ENCODE results near the gene LIPA.
A peak's percentile ranks its signal among the peaks of the same experiment; 100 is the strongest.

Gene LIPA

GRCh38 chr10:89210794-89211425 lies 40.7 kb downstream of the LIPA start:
- no peak overlapping the region for H3K27ac ChIP-seq
- TF ChIP-seq CTCF (conservative IDR thresholded peaks at IDR 0.05): no peak

GRCh38 chr10:89209718-89210117 lies 41.9 kb downstream of the LIPA start:
- no peak overlapping the region for H3K27ac ChIP-seq
- TF ChIP-seq CTCF (conservative IDR thresholded peaks at IDR 0.05): no peak

GRCh38 chr10:89207801-89208551 lies 43.6 kb downstream of the LIPA start:
- peak overlapping the region; percentile 14; the same call in 1 of the 2 replicates for H3K27ac ChIP-seq
- TF ChIP-seq CTCF (conservative IDR thresholded peaks at IDR 0.05): no peak

DNA sequence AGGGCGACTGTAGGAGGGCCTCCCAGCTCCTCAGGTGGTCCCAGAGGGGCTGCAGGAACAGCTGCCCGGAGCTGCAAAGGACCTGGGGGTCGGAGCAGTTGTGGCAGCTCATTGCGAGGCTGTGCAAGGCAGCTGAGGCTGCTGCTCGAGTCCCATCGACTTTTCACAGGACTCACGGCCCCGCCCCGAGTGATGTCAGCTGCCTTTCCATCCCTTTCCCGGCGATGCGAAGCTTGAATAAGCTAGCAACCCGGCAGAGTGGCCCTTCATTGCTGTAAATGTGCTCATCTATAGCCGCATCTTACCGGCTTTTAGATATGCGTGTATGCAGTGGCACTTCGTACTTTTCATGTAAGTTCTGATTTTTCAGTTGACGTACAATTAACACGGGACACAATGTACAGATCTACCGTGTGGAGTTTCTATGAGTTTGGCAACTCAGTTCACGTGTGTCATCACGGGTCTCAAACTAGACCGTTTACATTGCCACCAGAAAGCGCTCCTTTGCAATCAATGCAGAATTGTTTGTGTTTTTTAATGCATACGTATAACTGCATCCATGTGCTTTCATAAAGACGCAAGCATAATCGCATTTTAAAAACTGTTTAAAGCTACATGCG lies 44.3 kb downstream of the LIPA start, which contains the start of gene CH25H:
CH25H (minus strand) TSS at position 137 of the 620 bp plus-strand sequence; CDS start at position 112, 25 bp downstream.
- H3K27ac ChIP-seq: peak within 1 kb of the TSS; percentile 20; the same call in 1 of the 2 replicates

GRCh38 chr10:89206402-89207180 lies 45.0 kb downstream of the LIPA start:
- no peak; the same call in 1 of the 2 replicates for TF ChIP-seq CTCF (conservative IDR thresholded peaks at IDR 0.05)
- peak overlapping the region; percentile 20; the same call in 1 of the 2 replicates for H3K27ac ChIP-seq

More for the DNA sequence above, 44.3 kb downstream of the LIPA start, which contains the start of gene CH25H:
- no peak for TF ChIP-seq CTCF (conservative IDR thresholded peaks at IDR 0.05)

DNA sequence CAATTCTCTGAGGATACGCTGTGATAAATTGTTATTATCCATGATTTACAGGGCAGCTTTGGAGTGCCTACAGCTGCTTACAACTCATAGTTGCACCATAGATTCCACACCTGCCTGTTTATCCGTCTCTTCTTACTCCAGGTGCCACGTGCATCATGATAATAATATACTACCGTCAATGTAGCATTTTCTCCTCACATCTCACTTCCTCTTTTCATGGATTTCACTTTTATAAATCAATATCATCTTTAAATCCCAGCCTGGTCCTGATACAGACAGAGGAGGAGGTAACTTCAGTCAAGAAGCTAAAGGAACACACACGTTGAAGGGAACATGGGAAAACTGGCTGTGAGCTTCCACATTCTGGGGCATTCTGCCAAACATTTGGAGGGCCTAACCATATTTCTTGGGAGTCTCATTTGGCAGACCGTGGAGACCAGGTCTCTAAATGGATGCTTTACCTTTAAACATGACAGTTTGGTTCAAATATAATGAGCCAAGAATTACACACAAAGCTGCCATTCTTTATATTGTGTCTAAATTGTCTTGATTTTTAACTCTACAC lies 46.9 kb downstream of the LIPA start:
- TF ChIP-seq CTCF (conservative IDR thresholded peaks at IDR 0.05): no peak
- no peak overlapping the region for H3K27ac ChIP-seq
